DND-41 (cell line): ENCODE data around the gene JAGN1.

Experiments used
- CTCF ChIP-seq: IDR thresholded peaks from 2 replicates; pipeline ENCODE4 v1.5.1; 2012; ENCODE audit warnings: borderline replicate concordance, low read length, moderate library complexity, mild to moderate bottlenecking; ENCODE audit not compliant: poor library complexity, severe bottlenecking; ENCODE audit errors: extremely low read depth
- EZH2 ChIP-seq: IDR thresholded peaks from 3 replicates; pipeline ENCODE4 v1.6.1; 2012; ENCODE audit warnings: borderline replicate concordance, low read depth, mild to moderate bottlenecking, moderate library complexity, low read length, inconsistent platforms; ENCODE audit not compliant: severe bottlenecking

- no peak for TF ChIP-seq CTCF
- no peak for TF ChIP-seq EZH2
Measured at GRCh38 chr3:9928158-9928557, 37.7 kb downstream of the JAGN1 start.
